OCI-LY3 (cell line): ENCODE measurements around the gene SAMD15.

Source experiments
- CTCF ChIP-seq: fragments of 200-600, 300-600 bp; sonication (generic); IDR thresholded peaks from 2 replicates; pipeline ENCODE4 v1.5.1; 2014; ENCODE audit warnings: antibody characterized with exemption, low read length, low read depth
- EZH2phosphoT487 ChIP-seq: fragments of 200-600 bp; shearing (Covaris generic); IDR thresholded peaks from 2 replicates; pipeline ENCODE4 v1.6.1; 2018; ENCODE audit warnings: antibody characterized with exemption, mixed run types, low read depth

- no peak for TF ChIP-seq CTCF
- no peak for TF ChIP-seq EZH2phosphoT487
Measured at GRCh38 chr14:77416836-77417235, 39.7 kb downstream of the SAMD15 start.
